RWPE1 (cell line): ENCODE results near the gene BRAF.
"Not testable (repeated sequence)": the region's sequence is repeated elsewhere in the genome, so short reads cannot be mapped to it uniquely, and the experiment has no call there.

Experiments
- CTCF ChIA-PET: fragments of 350-600 bp; sonication (Branson Sonifier 250); formaldehyde crosslinking; extraction: SDS; loops from one replicate; lab custom pipeline; 2021; lab: Yijun Ruan, JAX
- POLR2A ChIA-PET: fragments of 400-600 bp; formaldehyde crosslinking; extraction: SDS; loops from one replicate; lab custom pipeline; 2020; ENCODE audit warnings: antibody characterized with exemption; ENCODE audit not compliant: low non-redundant PET; lab: Yijun Ruan, JAX
- DNase-seq: peaks from one replicate; pipeline ENCODE4 v3.0.0; 2012; ENCODE audit warnings: low spot score
- H3K27ac ChIP-seq: fragments of 450-650 bp; 2 replicates; pipeline ENCODE4 v1.5.1; 2017
- TF ChIP-seq, protein P1 (sequence below): fragments of 450-650 bp; conservative IDR thresholded peaks from 2 replicates; pipeline ENCODE4 v1.5.1; 2017; ENCODE audit warnings: low read depth, mild to moderate bottlenecking

BRAF gene

DNA sequence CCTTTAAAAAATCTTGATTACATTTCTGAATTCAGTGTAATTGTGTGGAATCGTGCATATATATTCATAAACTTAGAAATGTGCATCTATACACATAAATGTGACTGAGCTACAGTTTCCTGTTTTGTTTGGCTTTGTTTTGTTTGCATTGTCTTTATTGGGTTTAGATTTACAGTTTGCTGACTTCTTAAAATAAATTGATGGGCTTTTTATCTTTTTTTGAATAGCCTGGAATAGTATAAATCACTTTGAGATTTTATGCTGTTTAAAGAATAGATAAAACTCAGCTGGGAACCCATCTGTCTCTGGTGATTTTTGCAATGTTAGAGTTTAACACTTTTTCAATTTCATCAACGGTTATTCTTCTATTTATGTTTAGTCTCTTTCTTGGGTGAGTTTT is 21.2 kb upstream of the BRAF start:
- DNase-seq: no peak
- POLR2A ChIA-PET: no interaction called here
- TF ChIP-seq, protein P1, sequence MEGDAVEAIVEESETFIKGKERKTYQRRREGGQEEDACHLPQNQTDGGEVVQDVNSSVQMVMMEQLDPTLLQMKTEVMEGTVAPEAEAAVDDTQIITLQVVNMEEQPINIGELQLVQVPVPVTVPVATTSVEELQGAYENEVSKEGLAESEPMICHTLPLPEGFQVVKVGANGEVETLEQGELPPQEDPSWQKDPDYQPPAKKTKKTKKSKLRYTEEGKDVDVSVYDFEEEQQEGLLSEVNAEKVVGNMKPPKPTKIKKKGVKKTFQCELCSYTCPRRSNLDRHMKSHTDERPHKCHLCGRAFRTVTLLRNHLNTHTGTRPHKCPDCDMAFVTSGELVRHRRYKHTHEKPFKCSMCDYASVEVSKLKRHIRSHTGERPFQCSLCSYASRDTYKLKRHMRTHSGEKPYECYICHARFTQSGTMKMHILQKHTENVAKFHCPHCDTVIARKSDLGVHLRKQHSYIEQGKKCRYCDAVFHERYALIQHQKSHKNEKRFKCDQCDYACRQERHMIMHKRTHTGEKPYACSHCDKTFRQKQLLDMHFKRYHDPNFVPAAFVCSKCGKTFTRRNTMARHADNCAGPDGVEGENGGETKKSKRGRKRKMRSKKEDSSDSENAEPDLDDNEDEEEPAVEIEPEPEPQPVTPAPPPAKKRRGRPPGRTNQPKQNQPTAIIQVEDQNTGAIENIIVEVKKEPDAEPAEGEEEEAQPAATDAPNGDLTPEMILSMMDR: no peak
- CTCF ChIA-PET: no interaction called here
- H3K27ac ChIP-seq: no peak overlapping the region

DNA sequence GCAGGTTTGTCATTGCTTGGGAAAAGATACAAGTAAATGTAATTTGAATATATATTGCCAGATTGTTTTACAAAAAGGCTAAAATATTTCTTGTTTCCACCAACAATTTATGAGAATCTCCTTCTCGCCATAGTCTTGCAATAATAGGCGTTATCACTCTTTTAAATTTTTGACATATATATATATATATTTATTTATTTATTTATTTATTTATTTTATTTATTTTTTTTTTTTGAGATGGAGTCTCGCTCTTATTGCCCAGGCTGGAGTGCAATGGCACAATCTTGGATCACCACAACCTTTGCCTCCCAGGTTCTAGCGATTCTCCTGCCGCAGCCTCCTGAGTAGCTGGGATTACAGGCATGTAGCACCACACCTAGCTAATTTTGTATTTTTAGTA is 17.5 kb upstream of the BRAF start:
- DNase-seq, CTCF ChIA-PET, H3K27ac ChIP-seq, POLR2A ChIA-PET: not testable (repeated sequence)

DNA sequence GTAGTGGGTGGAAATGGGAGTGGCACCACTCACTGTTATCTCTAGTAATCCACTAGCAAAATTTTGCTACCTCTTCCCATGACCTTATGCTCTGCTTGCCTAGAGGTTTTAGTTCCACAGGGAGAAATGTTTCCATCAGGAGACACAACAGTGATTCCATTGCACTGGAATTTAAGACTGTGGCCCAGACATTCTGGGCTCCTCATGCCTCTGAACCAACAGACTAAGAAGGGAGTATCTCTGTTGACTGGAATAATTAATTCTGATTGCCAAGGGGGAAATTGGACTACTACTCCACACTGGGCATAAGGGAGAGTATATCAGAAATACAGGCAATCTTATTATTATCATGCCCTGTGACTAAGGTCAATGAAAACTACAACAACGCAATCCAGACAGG is 16.2 kb upstream of the BRAF start:
- POLR2A ChIA-PET: no interaction called here
- CTCF ChIA-PET: no interaction called here
- no peak for DNase-seq
- TF ChIP-seq, protein P1: no peak
- H3K27ac ChIP-seq: no peak overlapping the region

DNA sequence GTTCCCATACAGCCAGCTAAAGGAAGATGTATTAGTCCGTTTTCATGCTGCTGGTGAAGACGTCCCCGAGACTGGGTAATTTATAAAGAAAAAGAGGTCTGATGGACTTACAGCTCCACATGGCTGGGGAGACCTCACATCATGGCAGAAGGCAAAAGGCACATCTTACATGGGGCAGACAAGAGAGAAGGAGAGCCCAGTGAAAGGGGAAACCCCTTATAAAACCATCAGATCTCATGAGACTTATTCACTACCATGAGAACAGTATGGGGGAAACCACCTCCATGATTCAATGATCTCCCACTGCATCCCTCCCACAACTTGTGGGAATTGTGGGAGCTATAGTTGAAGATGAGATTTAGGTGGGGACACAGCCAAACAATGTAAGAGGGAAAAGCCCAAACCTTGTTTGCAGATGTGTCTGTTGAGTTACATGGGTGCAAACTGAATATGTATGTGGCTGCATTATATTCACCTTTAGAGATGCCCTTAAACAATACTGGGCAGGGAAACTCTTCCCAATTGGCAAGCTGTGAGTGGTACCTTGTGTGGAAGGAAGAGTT is 13.1 kb upstream of the BRAF start:
- H3K27ac ChIP-seq: no peak overlapping the region
- CTCF ChIA-PET: no interaction called here
- no peak for DNase-seq
- TF ChIP-seq, protein P1: no peak
- POLR2A ChIA-PET: no interaction called here

DNA sequence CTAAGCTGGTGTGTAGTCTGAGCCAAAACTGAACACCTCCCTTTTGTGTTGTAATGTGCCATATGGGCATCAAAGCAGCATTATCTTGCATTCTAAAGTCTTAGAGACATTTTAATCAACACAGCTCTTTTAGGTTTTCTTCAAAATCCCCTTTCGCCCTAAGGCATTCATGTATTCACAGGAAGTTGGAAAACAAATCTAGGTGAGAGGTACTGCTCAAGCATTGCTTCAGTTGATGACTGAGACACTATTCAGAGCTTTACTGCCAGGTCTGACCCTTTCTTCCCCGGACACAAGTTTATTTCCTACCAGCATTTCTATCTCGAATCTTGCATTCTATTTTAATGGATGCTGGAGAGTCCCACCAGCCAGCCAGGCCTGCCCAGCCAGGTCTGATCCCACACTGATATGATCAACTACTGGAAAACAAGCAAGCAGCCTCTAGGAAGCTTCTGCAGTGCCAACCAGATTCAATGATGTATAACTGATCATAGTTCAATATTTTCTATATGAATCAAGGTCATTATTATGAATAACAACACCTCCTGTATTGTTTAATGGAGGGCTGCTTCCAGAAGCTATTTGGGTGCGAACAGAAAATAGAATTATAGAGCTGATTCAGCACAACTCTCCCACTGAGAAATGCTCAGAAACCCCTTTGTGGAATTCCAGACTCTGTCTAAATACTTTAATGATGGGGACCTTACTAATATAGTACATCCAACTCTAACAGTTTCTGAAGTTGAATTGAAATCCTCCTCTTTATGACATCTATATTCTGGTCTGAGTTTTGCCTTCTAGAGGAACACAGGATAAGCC is 4.0 kb upstream of the BRAF start:
- CTCF ChIA-PET: no interaction called here
- TF ChIP-seq, protein P1: no peak
- H3K27ac ChIP-seq: no peak overlapping the region
- no peak for DNase-seq
- POLR2A ChIA-PET: no interaction called here

DNA sequence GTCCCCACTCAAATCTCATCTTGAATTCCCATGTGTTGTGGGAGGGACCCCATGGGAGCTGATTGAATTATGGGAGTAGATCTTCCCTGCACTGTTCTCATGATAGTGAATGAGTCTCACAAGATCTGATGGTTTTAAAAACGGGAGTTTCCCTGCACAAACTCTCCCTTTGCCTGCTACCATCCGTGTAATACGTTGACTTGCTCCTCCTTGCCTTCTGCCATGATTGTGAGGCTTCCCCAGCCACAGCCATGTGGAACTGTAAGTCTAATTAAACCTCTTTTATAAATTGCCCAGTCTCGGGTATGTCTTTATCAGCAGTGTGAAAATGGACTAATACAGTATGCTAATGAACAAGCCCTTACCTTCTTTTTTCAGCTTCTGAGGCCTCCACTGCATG is 3.2 kb upstream of the BRAF start:
- H3K27ac ChIP-seq, POLR2A ChIA-PET, DNase-seq: not testable (repeated sequence)
- CTCF ChIA-PET: interaction anchor here (0.5 kb wide), 1 partner anchor 85 kb away, joined by 3 read pairs; no protein-coding TSS in a partner anchor

DNA sequence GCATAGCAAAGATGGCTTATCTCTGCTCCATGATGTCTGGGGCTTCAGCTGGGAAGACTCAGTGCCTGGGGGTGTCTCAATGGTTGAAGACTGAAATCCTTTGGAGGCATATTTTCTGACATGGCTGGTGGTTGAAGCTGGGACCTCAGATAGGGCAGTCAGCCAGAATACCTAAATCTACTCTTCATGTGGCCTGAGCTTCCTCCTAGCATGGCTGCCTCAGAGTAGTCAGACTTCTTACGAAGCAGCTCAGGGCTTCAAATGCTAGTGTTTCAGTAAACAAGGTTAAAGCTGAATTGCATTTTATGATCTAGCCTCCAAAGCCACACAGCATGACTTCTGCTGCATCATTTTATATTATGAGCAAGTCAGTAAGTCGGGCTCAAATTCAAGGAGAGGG is 2.6 kb upstream of the BRAF start:
- H3K27ac ChIP-seq: no peak overlapping the region
- CTCF ChIA-PET: interaction anchor here (0.5 kb wide), 1 partner anchor 85 kb away, joined by 3 read pairs; no protein-coding TSS in a partner anchor
- DNase-seq: no peak
- TF ChIP-seq, protein P1: no peak
- POLR2A ChIA-PET: no interaction called here
